ENCODE data around the gene ZYG11B.

DNA sequence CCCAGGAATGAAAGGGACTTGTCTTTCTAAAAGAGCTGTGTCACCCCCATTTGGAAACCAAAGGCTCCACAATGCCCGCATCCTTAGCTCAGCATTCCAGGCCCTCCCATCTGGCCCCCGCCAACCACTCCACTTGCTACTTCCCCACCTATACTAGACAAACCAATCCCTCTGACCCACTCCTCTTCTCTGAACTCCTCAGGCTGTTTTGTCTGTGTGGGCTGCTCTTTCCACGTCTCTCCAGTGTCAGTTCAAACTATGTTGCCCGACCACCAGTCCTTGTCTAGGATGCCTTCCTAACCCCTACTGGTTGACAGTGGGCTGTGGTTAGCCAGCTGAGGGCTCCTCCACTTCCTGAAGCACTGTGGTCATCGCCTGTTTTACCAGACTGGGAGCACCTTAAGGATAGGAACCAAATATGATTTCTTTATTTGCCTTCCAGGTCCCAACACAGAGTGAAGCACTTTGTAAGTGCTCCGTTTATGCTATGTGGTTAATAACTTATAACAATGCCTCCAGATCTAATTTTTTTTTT lies 20.1 kb upstream of the ZYG11B start:
- no peak for TF ChIP-seq EZH2 (optimal IDR thresholded peaks at IDR 0.05; ENCODE audit: low read depth, low read length)
- TF ChIP-seq, protein P1, sequence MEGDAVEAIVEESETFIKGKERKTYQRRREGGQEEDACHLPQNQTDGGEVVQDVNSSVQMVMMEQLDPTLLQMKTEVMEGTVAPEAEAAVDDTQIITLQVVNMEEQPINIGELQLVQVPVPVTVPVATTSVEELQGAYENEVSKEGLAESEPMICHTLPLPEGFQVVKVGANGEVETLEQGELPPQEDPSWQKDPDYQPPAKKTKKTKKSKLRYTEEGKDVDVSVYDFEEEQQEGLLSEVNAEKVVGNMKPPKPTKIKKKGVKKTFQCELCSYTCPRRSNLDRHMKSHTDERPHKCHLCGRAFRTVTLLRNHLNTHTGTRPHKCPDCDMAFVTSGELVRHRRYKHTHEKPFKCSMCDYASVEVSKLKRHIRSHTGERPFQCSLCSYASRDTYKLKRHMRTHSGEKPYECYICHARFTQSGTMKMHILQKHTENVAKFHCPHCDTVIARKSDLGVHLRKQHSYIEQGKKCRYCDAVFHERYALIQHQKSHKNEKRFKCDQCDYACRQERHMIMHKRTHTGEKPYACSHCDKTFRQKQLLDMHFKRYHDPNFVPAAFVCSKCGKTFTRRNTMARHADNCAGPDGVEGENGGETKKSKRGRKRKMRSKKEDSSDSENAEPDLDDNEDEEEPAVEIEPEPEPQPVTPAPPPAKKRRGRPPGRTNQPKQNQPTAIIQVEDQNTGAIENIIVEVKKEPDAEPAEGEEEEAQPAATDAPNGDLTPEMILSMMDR (IDR thresholded peaks at IDR 0.05; ENCODE audit: low read length): no peak
